Natural killer cell (primary cell): ENCODE data around the gene TRIM27. TPM values are rescaled to one million over a fixed set of nuclear protein-coding genes. Genes with fewer than 3 reads are reported as not detected.
"Not testable (repeated sequence)": the region's sequence is repeated elsewhere in the genome, so short reads cannot be mapped to it uniquely, and the experiment has no call there.

Source experiments
- ATAC-seq, 3 donors: fragments of 150-1000 bp in 2 of 3; fragments of 200-7000 bp in 1 of 3; cut with Tn5 transposase; 1 replicate in 1 of 3; 2 replicates in 2 of 3; pipeline ENCODE4 v1.10.0; 2021; ENCODE audit warnings: mild to moderate bottlenecking in 2 of 3, moderate library complexity in 2 of 3
- DNase-seq, 2 donors: peaks; one replicate each; pipeline versions ENCODE4 v3.0.0 to v3.0.0-alpha.2; 2013 to 2021; ENCODE audit warnings: mixed read lengths in 1 of 2
- H3K27ac ChIP-seq: one replicate; pipeline ENCODE4 v1.5.1; 2013; ENCODE audit warnings: mild to moderate bottlenecking, low read length
- H3K27me3 ChIP-seq: one replicate; pipeline ENCODE4 v1.6.1; 2013; ENCODE audit warnings: low read length; ENCODE audit not compliant: control insufficient read depth, insufficient read depth
- H3K36me3 ChIP-seq: one replicate; pipeline ENCODE4 v1.6.1; 2013; ENCODE audit warnings: low read length; ENCODE audit not compliant: control insufficient read depth, insufficient read depth
- H3K4me1 ChIP-seq: one replicate; pipeline ENCODE4 v1.6.1; 2013; ENCODE audit warnings: low read length; ENCODE audit not compliant: control insufficient read depth, insufficient read depth
- H3K4me3 ChIP-seq: one replicate; pipeline ENCODE4 v1.5.1; 2013; ENCODE audit warnings: low read length
- H3K9me3 ChIP-seq: one replicate; pipeline ENCODE4 v1.6.1; 2013; ENCODE audit warnings: low read length; ENCODE audit not compliant: control insufficient read depth, insufficient read depth
- H3K27ac Mint-ChIP-seq, 2 donors: one replicate each; pipeline ENCODE4 v1.8.0; 2022; ENCODE audit warnings: mild to moderate bottlenecking in 2 of 2, mixed read lengths in 2 of 2, moderate library complexity in 1 of 2
- H3K27me3 Mint-ChIP-seq, 2 donors: one replicate each; pipeline ENCODE4 v1.8.0; 2022; ENCODE audit warnings: low read depth in 2 of 2, mixed read lengths in 2 of 2
- H3K36me3 Mint-ChIP-seq: one replicate; pipeline ENCODE4 v1.8.0; 2022; ENCODE audit warnings: mixed read lengths
- H3K4me1 Mint-ChIP-seq, 2 donors: one replicate each; pipeline ENCODE4 v1.8.0; 2022; ENCODE audit warnings: mixed read lengths in 2 of 2
- H3K4me3 Mint-ChIP-seq: one replicate; pipeline ENCODE4 v1.8.0; 2022; ENCODE audit warnings: mild to moderate bottlenecking, moderate library complexity, mixed read lengths
- H3K9me3 Mint-ChIP-seq, 2 donors: one replicate each; pipeline ENCODE4 v1.8.0; 2022; ENCODE audit warnings: mixed read lengths in 2 of 2
- CTCF ChIP-seq: fragments of 200-600 bp; IDR thresholded peaks from one replicate; pipeline ENCODE4 v1.8.0; 2022; ENCODE audit warnings: antibody characterized with exemption
- WGBS: methylation state at CpG from one replicate; pipeline ENCODE4 v1.1.7; 2013; ENCODE audit warnings: missing lambda C conversion rate; ENCODE audit not compliant: insufficient coverage; 5-methylcytosine and 5-hydroxymethylcytosine counted together
- intact Hi-C: fragments of 100-400 bp; cut with micrococcal nuclease; formaldehyde crosslinking; loops from one replicate; pipeline ENCODE4 v1.14.2; 2022
- total RNA-seq, 4 donors: library from RNA; stranded (reverse); fragments of 120-200 nt in 1 of 4; gene quantifications; one replicate each; pipeline versions ENCODE4 v1.2.3 to v1.2.4, GENCODE V29; 2013 to 2022

Gene TRIM27
- total RNA-seq, 3 donors from 2014 or later (not counting 1 experiment from before 2014, with no cell fraction given), result 19.3 to 33.6 (median 25.1) TPM

- Histone ChIP-seq H3K4me1 (no peaks in the 10 kb centered on the region), H3K4me3 (no peak overlapping the region), H3K36me3 (no peaks in the 10 kb centered on the region), H3K27me3 (no peaks in the 10 kb centered on the region), H3K9me3 (no peaks in the 10 kb centered on the region), H3K27ac (no peak overlapping the region)
- no peak overlapping the region for H3K27ac Mint-ChIP-seq
- no CpG with 5 or more reads among the region's 2 CpGs for WGBS
- DNase-seq (no peak), ATAC-seq (no peak)
- no peaks in the 10 kb centered on the region for H3K4me1 Mint-ChIP-seq
- no peak overlapping the region for H3K4me3 Mint-ChIP-seq
- H3K36me3 Mint-ChIP-seq, result no peaks in the 10 kb centered on the region
- peaks cover 38 to 40% of the 10 kb centered on the region in 2 donors for H3K27me3 Mint-ChIP-seq
- intact Hi-C loops, result no loop called here
- no peak for TF ChIP-seq CTCF
- H3K9me3 Mint-ChIP-seq, result no peaks in the 10 kb centered on the region
These were observed 41.9 kb upstream of the TRIM27 start for GRCh38 chr6:28965706-28966105.

GRCh38 chr6:28960846-28961500 is 37.2 kb upstream of the TRIM27 start:
- Mint-ChIP-seq H3K27ac (no peak overlapping the region), H3K36me3 (no peaks in the 10 kb centered on the region), H3K27me3 (peaks cover 47 to 52% of the 10 kb centered on the region in 2 donors), H3K4me3 (no peak overlapping the region), H3K9me3 (no peaks in the 10 kb centered on the region), H3K4me1 (no peaks in the 10 kb centered on the region)
- DNase-seq (no peak), ATAC-seq (no peak)
- 93% methylated on average over 3 of the region's 4 CpGs for WGBS
- Histone ChIP-seq H3K9me3 (no peaks in the 10 kb centered on the region), H3K27me3 (peaks cover 3% of the 10 kb centered on the region), H3K27ac (no peak overlapping the region), H3K4me1 (no peaks in the 10 kb centered on the region), H3K36me3 (no peaks in the 10 kb centered on the region), H3K4me3 (no peak overlapping the region)
- TF ChIP-seq CTCF, result no peak
- intact Hi-C loops, result no loop called here

GRCh38 chr6:28958561-28959243 is 34.9 kb upstream of the TRIM27 start:
- H3K27ac Mint-ChIP-seq, ATAC-seq, H3K36me3 Mint-ChIP-seq, DNase-seq, H3K27me3 ChIP-seq, H3K36me3 ChIP-seq, H3K4me3 Mint-ChIP-seq, H3K4me1 ChIP-seq, H3K4me3 ChIP-seq, H3K9me3 Mint-ChIP-seq, H3K27ac ChIP-seq, intact Hi-C loops, H3K9me3 ChIP-seq: not testable (repeated sequence)
- H3K4me1 Mint-ChIP-seq, result peaks cover 5 to 11% of the 10 kb centered on the region in 2 donors
- peaks cover 48 to 51% of the 10 kb centered on the region in 2 donors for H3K27me3 Mint-ChIP-seq
- 79% methylated on average over 11 of the region's 13 CpGs for WGBS

- H3K4me3 Mint-ChIP-seq, DNase-seq, H3K36me3 ChIP-seq, H3K27ac ChIP-seq, H3K9me3 Mint-ChIP-seq, H3K27ac Mint-ChIP-seq, H3K9me3 ChIP-seq, H3K36me3 Mint-ChIP-seq, ATAC-seq, intact Hi-C loops, H3K4me3 ChIP-seq: not testable (repeated sequence)
- 96% methylated on average over 24 of the region's 24 CpGs for WGBS
- H3K4me1 Mint-ChIP-seq, result peaks cover 11 to 16% of the 10 kb centered on the region in 2 donors
- peaks cover 49 to 56% of the 10 kb centered on the region in 2 donors for H3K27me3 Mint-ChIP-seq
- peaks cover 12% of the 10 kb centered on the region for H3K27me3 ChIP-seq
- H3K4me1 ChIP-seq, result peaks cover 14% of the 10 kb centered on the region
These were observed 34.1 kb upstream of the TRIM27 start for GRCh38 chr6:28957795-28958314.
